HepG2 (cell line): Measurements from ENCODE around the gene ZNF669. TPM values are rescaled to one million over a fixed set of nuclear protein-coding genes. Genes with fewer than 3 reads are reported as not detected.
A peak's percentile ranks its signal among the peaks of the same experiment; 100 is the strongest.

Source experiments
- ARNTL ChIP-seq: sonication (generic); formaldehyde crosslinking; IDR thresholded peaks from 2 replicates; pipeline ENCODE4 v1.4.0; 2020; ENCODE audit warnings: mild to moderate bottlenecking, missing genetic modification reagents
- DRAP1 ChIP-seq: IDR thresholded peaks from 2 replicates; pipeline ENCODE4 v1.6.1; 2016; ENCODE audit warnings: missing genetic modification reagents, missing compliant biosample characterization
- GATA4 ChIP-seq: sonication (generic); IDR thresholded peaks from 2 replicates; pipeline ENCODE4 v1.6.1; 2016; ENCODE audit warnings: antibody characterized with exemption, low read depth, borderline replicate concordance
- RARA ChIP-seq: IDR thresholded peaks from 2 replicates; pipeline ENCODE4 v1.6.1; 2016; ENCODE audit warnings: missing genetic modification reagents, missing compliant biosample characterization
- SAP130 ChIP-seq: IDR thresholded peaks from 2 replicates; pipeline ENCODE4 v1.6.1; 2016; ENCODE audit warnings: low read depth
- SOX13 ChIP-seq, 3 experiments: fragments of 450-650 bp in 1 of 3; sonication (generic) in 1 of 3; formaldehyde crosslinking in 1 of 3; IDR thresholded peaks in 2 of 3; conservative IDR thresholded peaks in 1 of 3; 2 replicates each; pipeline versions ENCODE4 v1.5.0 to v1.6.1; 2016 to 2020; ENCODE audit warnings: antibody characterized with exemption in 1 of 3, mild to moderate bottlenecking in 1 of 3, missing compliant biosample characterization in 1 of 3, missing genetic modification reagents in 1 of 3, moderate library complexity in 1 of 3
- TCF7 ChIP-seq: sonication (generic); IDR thresholded peaks from 2 replicates; pipeline ENCODE4 v1.6.1; 2016; ENCODE audit warnings: antibody characterized with exemption, low read depth
- polyA plus RNA-seq, 8 experiments: library from polyadenylated mRNA; depleted of rRNA in 3 of 8; stranded (reverse) in 7 of 8; unstranded in 1 of 8; fragments of >200 nt; fragmentation: Illumina TruSeq in 4 of 8; extraction: Trizol in 4 of 8; gene quantifications; 2 replicates each; pipeline versions ENCODE4 v1.2.1 to v1.2.3, GENCODE V29; 2011 to 2016; ENCODE audit warnings: low read depth in 4 of 8, missing spikeins in 1 of 8, mixed read lengths in 1 of 8; ENCODE audit not compliant: insufficient read depth in 1 of 8
- total RNA-seq, 5 experiments: library from RNA; depleted of rRNA; stranded (reverse); fragments of >200 nt; fragmentation: Illumina TruSeq; extraction: Trizol; gene quantifications; 2 replicates each; pipeline ENCODE4 v1.2.3, GENCODE V29; 2016; ENCODE audit warnings: low read depth in 1 of 5

ZNF669 gene
- total and polyA plus RNA-seq, 2 of the 13 experiments (the other 11 are each of a cell fraction or from before 2014, with no cell fraction given) = 3.1 to 14.6 TPM

DNA sequence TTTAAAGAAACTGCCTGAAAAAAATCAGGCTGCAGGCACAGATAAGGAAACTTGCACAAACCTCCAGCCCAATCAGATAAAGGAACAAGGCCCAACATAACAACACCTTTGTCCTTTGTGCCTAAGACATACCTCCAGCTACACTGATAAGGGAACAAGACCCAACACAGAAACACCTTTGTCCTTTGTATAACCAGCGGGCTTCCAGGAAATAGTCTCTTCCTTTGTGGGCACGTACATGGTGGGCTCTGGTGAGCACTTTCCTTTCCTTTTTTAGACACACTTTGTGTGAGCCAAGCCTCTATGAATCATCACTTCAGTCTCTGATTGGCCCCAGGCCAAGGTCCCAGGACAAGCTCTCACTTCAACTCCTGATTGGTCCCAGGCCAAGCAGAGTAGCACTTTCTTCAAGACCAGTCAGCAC, 49.2 kb downstream of the ZNF669 start (continued):
- peak; percentile 60 for TF ChIP-seq SAP130 (CRISPR knock-in tag)
- peak; percentile 53 for TF ChIP-seq RARA (CRISPR knock-in tag)
- peak; percentile 72; the same call in 1 of the 2 replicates for TF ChIP-seq GATA4
- TF ChIP-seq TCF7 = peak; percentile 34; the same call in 1 of the 2 replicates
- TF ChIP-seq DRAP1 = peak; percentile 14; the same call in 1 of the 2 replicates
- no peak for TF ChIP-seq ARNTL
- peak; percentile 92 for TF ChIP-seq SOX13 (IDR thresholded peaks at IDR 0.05)
- peak in 1 of 2 experiments; percentile 98; a peak in 2 of 4 replicates for TF ChIP-seq SOX13 (CRISPR knock-in tag; conservative IDR thresholded peaks at IDR 0.05 in 1 of 2, IDR thresholded peaks at IDR 0.05 in 1 of 2)

Other genes with a start within 250 kb of the ZNF669 start
- 45.9 and 73.9 TPM in 2 replicates for gene AHCTF1, start 172.4 kb downstream of the ZNF669 start, total RNA-seq (2016; rRNA removed; fragmentation: Illumina TruSeq; extraction: Trizol)
- 14.8 and 16.6 TPM in 2 replicates for gene AHCTF1, start 172.4 kb downstream of the ZNF669 start, polyA plus RNA-seq (2011; rRNA removed)
- 11.6 and 13.2 TPM in 2 replicates for gene ZNF695, start 96.3 kb downstream of the ZNF669 start, total RNA-seq (2016; rRNA removed; fragmentation: Illumina TruSeq; extraction: Trizol)
- gene ZNF695, start 96.3 kb downstream of the ZNF669 start, polyA plus RNA-seq (2011; rRNA removed) = 1.7 and 2.9 TPM in 2 replicates
- gene ZNF670, start 25.5 kb downstream of the ZNF669 start, total RNA-seq (2016; rRNA removed; fragmentation: Illumina TruSeq; extraction: Trizol) = 10.9 and 15.2 TPM in 2 replicates
- 3.1 and 4.2 TPM in 2 replicates for gene ZNF670, start 25.5 kb downstream of the ZNF669 start, polyA plus RNA-seq (2011; rRNA removed)
- gene ZNF124, start 67.7 kb upstream of the ZNF669 start, total RNA-seq (2016; rRNA removed; fragmentation: Illumina TruSeq; extraction: Trizol) = 102 and 134 TPM in 2 replicates
- 6.3 and 9.7 TPM in 2 replicates for gene ZNF124, start 67.7 kb upstream of the ZNF669 start, polyA plus RNA-seq (2011; rRNA removed)
- gene VN1R5, start 151.7 kb upstream of the ZNF669 start, total RNA-seq (2016; rRNA removed; fragmentation: Illumina TruSeq; extraction: Trizol) = not detected in 2 replicates
- gene VN1R5, start 151.7 kb upstream of the ZNF669 start, polyA plus RNA-seq (2011; rRNA removed) = not detected in 2 replicates
- gene ZNF496, start 227.5 kb upstream of the ZNF669 start, total RNA-seq (2016; rRNA removed; fragmentation: Illumina TruSeq; extraction: Trizol) = 14.6 and 14.8 TPM in 2 replicates
- 18.6 and 21.4 TPM in 2 replicates for gene ZNF496, start 227.5 kb upstream of the ZNF669 start, polyA plus RNA-seq (2011; rRNA removed)